LNCAP (cell line): ENCODE measurements around the gene SLC6A17.
A peak's percentile ranks its signal among the peaks of the same experiment; 100 is the strongest.

Experiments used
- CTCF ChIP-seq: fragments of 450-650 bp; IDR thresholded peaks from 2 replicates; pipeline ENCODE4 v1.5.1; 2017; ENCODE audit warnings: mild to moderate bottlenecking

Gene SLC6A17

GRCh38 chr1:110136911-110137310 is 13.4 kb upstream of the SLC6A17 start:
- no peak for TF ChIP-seq CTCF

- no peak for TF ChIP-seq CTCF
These were observed 11.3 kb upstream of the SLC6A17 start for GRCh38 chr1:110138956-110139355.

GRCh38 chr1:110144366-110144765 is 5.9 kb upstream of the SLC6A17 start:
- TF ChIP-seq CTCF = no peak

GRCh38 chr1:110148961-110149360 is 1.3 kb upstream of the SLC6A17 start:
- peak; percentile 47; the same call in 1 of the 2 replicates for TF ChIP-seq CTCF

- no peak for TF ChIP-seq CTCF
These were observed 928 bp downstream of the SLC6A17 start for GRCh38 chr1:110151175-110151669.

GRCh38 chr1:110152133-110152785 is 2.0 kb downstream of the SLC6A17 start:
- TF ChIP-seq CTCF = no peak

GRCh38 chr1:110153407-110153950 is 3.2 kb downstream of the SLC6A17 start:
- TF ChIP-seq CTCF = no peak
